ENCODE results near the gene DNAH10. TPM values are rescaled to one million over a fixed set of nuclear protein-coding genes. Genes with fewer than 3 reads are reported as not detected.

The DNAH10 gene
- total RNA-seq, 1 experiment from 2014 or later: 0.30 TPM

GRCh38 chr12:123721245-123721644 is 40.9 kb upstream of the DNAH10 start:
- Histone ChIP-seq H3K27me3 (ENCODE audit: low read length) (no peaks in the 10 kb centered on the region), H3K9me3 (ENCODE audit: low read length) (no peaks in the 10 kb centered on the region), H3K9me2 (replicated peaks; ENCODE audit: insufficient read depth, low read length) (no peaks in the 10 kb centered on the region), H4K20me1 (ENCODE audit: insufficient read depth, low read depth, low read length) (no peaks in the 10 kb centered on the region), H3K79me2 (ENCODE audit: low read length) (peaks cover 14% of the 10 kb centered on the region), H3K9ac (ENCODE audit: low read length) (no peak overlapping the region), H3K36me3 (ENCODE audit: insufficient read depth, low read length) (peaks cover 18% of the 10 kb centered on the region; the same call in 1 of the 2 replicates), H2AFZ (ENCODE audit: low read length) (no peak overlapping the region), H3K4me2 (ENCODE audit: low read depth, low read length, poor library complexity, severe bottlenecking) (no peak overlapping the region), H3K4me3 (ENCODE audit: low read length) (no peak overlapping the region), H3K4me1 (ENCODE audit: low read length) (peaks cover 3% of the 10 kb centered on the region; the same call in 1 of the 2 replicates), H3K27ac (ENCODE audit: low read length) (no peak overlapping the region)
- no peak for DNase-seq

GRCh38 chr12:123723011-123723410 is 39.1 kb upstream of the DNAH10 start:
- no peaks in the 10 kb centered on the region for H3K27me3 ChIP-seq (ENCODE audit: low read length)
- peaks cover 31% of the 10 kb centered on the region; the same call in 1 of the 2 replicates for H3K36me3 ChIP-seq (ENCODE audit: insufficient read depth, low read length)
- H2AFZ ChIP-seq (ENCODE audit: low read length): no peak overlapping the region
- no peak overlapping the region for H3K4me2 ChIP-seq (ENCODE audit: low read depth, low read length, poor library complexity, severe bottlenecking)
- no peaks in the 10 kb centered on the region for H3K79me2 ChIP-seq (ENCODE audit: low read length)
- no peak overlapping the region for H3K4me3 ChIP-seq (ENCODE audit: low read length)
- H3K9me2 ChIP-seq (replicated peaks; ENCODE audit: insufficient read depth, low read length): no peaks in the 10 kb centered on the region
- peaks cover 3% of the 10 kb centered on the region; the same call in 1 of the 2 replicates for H3K4me1 ChIP-seq (ENCODE audit: low read length)
- no peak for DNase-seq
- H3K9me3 ChIP-seq (ENCODE audit: low read length): no peaks in the 10 kb centered on the region
- H3K9ac ChIP-seq (ENCODE audit: low read length): no peak overlapping the region
- no peak overlapping the region for H3K27ac ChIP-seq (ENCODE audit: low read length)
- no peaks in the 10 kb centered on the region for H4K20me1 ChIP-seq (ENCODE audit: insufficient read depth, low read depth, low read length)

- Histone ChIP-seq H3K27me3 (ENCODE audit: low read length) (no peaks in the 10 kb centered on the region), H3K4me2 (ENCODE audit: low read depth, low read length, poor library complexity, severe bottlenecking) (no peak overlapping the region), H3K4me3 (ENCODE audit: low read length) (no peak overlapping the region), H2AFZ (ENCODE audit: low read length) (no peak overlapping the region), H3K36me3 (ENCODE audit: insufficient read depth, low read length) (peaks cover 33% of the 10 kb centered on the region; the same call in 1 of the 2 replicates), H3K9ac (ENCODE audit: low read length) (no peak overlapping the region), H3K4me1 (ENCODE audit: low read length) (peaks cover 3% of the 10 kb centered on the region; the same call in 1 of the 2 replicates), H3K9me2 (replicated peaks; ENCODE audit: insufficient read depth, low read length) (no peaks in the 10 kb centered on the region), H3K27ac (ENCODE audit: low read length) (no peak overlapping the region), H3K79me2 (ENCODE audit: low read length) (no peaks in the 10 kb centered on the region), H4K20me1 (ENCODE audit: insufficient read depth, low read depth, low read length) (no peaks in the 10 kb centered on the region), H3K9me3 (ENCODE audit: low read length) (no peaks in the 10 kb centered on the region)
- DNase-seq: no peak
These were observed 38.3 kb upstream of the DNAH10 start for GRCh38 chr12:123723765-123724164.

- Histone ChIP-seq H3K9me2 (replicated peaks; ENCODE audit: insufficient read depth, low read length) (no peaks in the 10 kb centered on the region), H4K20me1 (ENCODE audit: insufficient read depth, low read depth, low read length) (no peaks in the 10 kb centered on the region), H3K9ac (ENCODE audit: low read length) (no peak overlapping the region), H3K36me3 (ENCODE audit: insufficient read depth, low read length) (peaks cover 29% of the 10 kb centered on the region), H3K9me3 (ENCODE audit: low read length) (no peaks in the 10 kb centered on the region), H3K27ac (ENCODE audit: low read length) (no peak overlapping the region), H3K4me1 (ENCODE audit: low read length) (peaks cover 3% of the 10 kb centered on the region; the same call in 1 of the 2 replicates), H3K4me3 (ENCODE audit: low read length) (no peak overlapping the region), H3K4me2 (ENCODE audit: low read depth, low read length, poor library complexity, severe bottlenecking) (no peak overlapping the region), H2AFZ (ENCODE audit: low read length) (no peak overlapping the region), H3K79me2 (ENCODE audit: low read length) (no peaks in the 10 kb centered on the region), H3K27me3 (ENCODE audit: low read length) (no peaks in the 10 kb centered on the region)
- DNase-seq: no peak
These were observed 35.9 kb upstream of the DNAH10 start for GRCh38 chr12:123726244-123726643.

GRCh38 chr12:123726962-123727361 is 35.1 kb upstream of the DNAH10 start:
- no peak overlapping the region for H2AFZ ChIP-seq (ENCODE audit: low read length)
- no peak overlapping the region for H3K4me3 ChIP-seq (ENCODE audit: low read length)
- H3K27me3 ChIP-seq (ENCODE audit: low read length): no peaks in the 10 kb centered on the region
- H3K4me1 ChIP-seq (ENCODE audit: low read length): peaks cover 3% of the 10 kb centered on the region; the same call in 1 of the 2 replicates
- H4K20me1 ChIP-seq (ENCODE audit: insufficient read depth, low read depth, low read length): no peaks in the 10 kb centered on the region
- H3K79me2 ChIP-seq (ENCODE audit: low read length): no peaks in the 10 kb centered on the region
- no peak overlapping the region for H3K27ac ChIP-seq (ENCODE audit: low read length)
- peaks cover 31% of the 10 kb centered on the region for H3K36me3 ChIP-seq (ENCODE audit: insufficient read depth, low read length)
- no peak overlapping the region for H3K4me2 ChIP-seq (ENCODE audit: low read depth, low read length, poor library complexity, severe bottlenecking)
- no peaks in the 10 kb centered on the region for H3K9me3 ChIP-seq (ENCODE audit: low read length)
- H3K9me2 ChIP-seq (replicated peaks; ENCODE audit: insufficient read depth, low read length): no peaks in the 10 kb centered on the region
- no peak for DNase-seq
- H3K9ac ChIP-seq (ENCODE audit: low read length): no peak overlapping the region

GRCh38 chr12:123727878-123728277 is 34.2 kb upstream of the DNAH10 start:
- no peaks in the 10 kb centered on the region for H3K79me2 ChIP-seq (ENCODE audit: low read length)
- H3K9me2 ChIP-seq (replicated peaks; ENCODE audit: insufficient read depth, low read length): no peaks in the 10 kb centered on the region
- no peak for DNase-seq
- H3K9ac ChIP-seq (ENCODE audit: low read length): no peak overlapping the region
- H3K4me1 ChIP-seq (ENCODE audit: low read length): peaks cover 3% of the 10 kb centered on the region; the same call in 1 of the 2 replicates
- H3K9me3 ChIP-seq (ENCODE audit: low read length): no peaks in the 10 kb centered on the region
- H3K27ac ChIP-seq (ENCODE audit: low read length): no peak overlapping the region
- H3K4me3 ChIP-seq (ENCODE audit: low read length): no peak overlapping the region
- peaks cover 34% of the 10 kb centered on the region for H3K36me3 ChIP-seq (ENCODE audit: insufficient read depth, low read length)
- H4K20me1 ChIP-seq (ENCODE audit: insufficient read depth, low read depth, low read length): no peaks in the 10 kb centered on the region
- no peaks in the 10 kb centered on the region for H3K27me3 ChIP-seq (ENCODE audit: low read length)
- no peak overlapping the region for H2AFZ ChIP-seq (ENCODE audit: low read length)
- H3K4me2 ChIP-seq (ENCODE audit: low read depth, low read length, poor library complexity, severe bottlenecking): no peak overlapping the region

- Histone ChIP-seq H3K27me3 (ENCODE audit: low read length) (no peaks in the 10 kb centered on the region), H3K27ac (ENCODE audit: low read length) (no peak overlapping the region), H3K4me3 (ENCODE audit: low read length) (no peak overlapping the region), H3K79me2 (ENCODE audit: low read length) (no peaks in the 10 kb centered on the region), H3K9ac (ENCODE audit: low read length) (no peak overlapping the region), H3K36me3 (ENCODE audit: insufficient read depth, low read length) (peaks cover 38% of the 10 kb centered on the region), H3K9me2 (replicated peaks; ENCODE audit: insufficient read depth, low read length) (no peaks in the 10 kb centered on the region), H3K4me1 (ENCODE audit: low read length) (no peaks in the 10 kb centered on the region), H2AFZ (ENCODE audit: low read length) (no peak overlapping the region), H4K20me1 (ENCODE audit: insufficient read depth, low read depth, low read length) (no peaks in the 10 kb centered on the region), H3K9me3 (ENCODE audit: low read length) (no peaks in the 10 kb centered on the region), H3K4me2 (ENCODE audit: low read depth, low read length, poor library complexity, severe bottlenecking) (no peak overlapping the region)
- no peak for DNase-seq
These were observed 30.5 kb upstream of the DNAH10 start for GRCh38 chr12:123731596-123731995.

GRCh38 chr12:123732251-123732650 is 29.9 kb upstream of the DNAH10 start:
- DNase-seq: no peak
- Histone ChIP-seq H3K9me3 (ENCODE audit: low read length) (no peaks in the 10 kb centered on the region), H3K27me3 (ENCODE audit: low read length) (no peaks in the 10 kb centered on the region), H4K20me1 (ENCODE audit: insufficient read depth, low read depth, low read length) (no peaks in the 10 kb centered on the region), H3K9me2 (replicated peaks; ENCODE audit: insufficient read depth, low read length) (no peaks in the 10 kb centered on the region), H3K4me1 (ENCODE audit: low read length) (no peaks in the 10 kb centered on the region), H2AFZ (ENCODE audit: low read length) (no peak overlapping the region), H3K79me2 (ENCODE audit: low read length) (no peaks in the 10 kb centered on the region), H3K9ac (ENCODE audit: low read length) (no peak overlapping the region), H3K36me3 (ENCODE audit: insufficient read depth, low read length) (peaks cover 38% of the 10 kb centered on the region), H3K4me3 (ENCODE audit: low read length) (no peak overlapping the region), H3K4me2 (ENCODE audit: low read depth, low read length, poor library complexity, severe bottlenecking) (no peak overlapping the region), H3K27ac (ENCODE audit: low read length) (no peak overlapping the region)

GRCh38 chr12:123733229-123733628 is 28.9 kb upstream of the DNAH10 start:
- no peak overlapping the region for H2AFZ ChIP-seq (ENCODE audit: low read length)
- no peak overlapping the region for H3K4me2 ChIP-seq (ENCODE audit: low read depth, low read length, poor library complexity, severe bottlenecking)
- H3K9me2 ChIP-seq (replicated peaks; ENCODE audit: insufficient read depth, low read length): no peaks in the 10 kb centered on the region
- H3K79me2 ChIP-seq (ENCODE audit: low read length): no peaks in the 10 kb centered on the region
- H3K9me3 ChIP-seq (ENCODE audit: low read length): no peaks in the 10 kb centered on the region
- H3K4me1 ChIP-seq (ENCODE audit: low read length): no peaks in the 10 kb centered on the region
- no peaks in the 10 kb centered on the region for H3K27me3 ChIP-seq (ENCODE audit: low read length)
- no peak overlapping the region for H3K9ac ChIP-seq (ENCODE audit: low read length)
- peaks cover 35% of the 10 kb centered on the region for H3K36me3 ChIP-seq (ENCODE audit: insufficient read depth, low read length)
- no peaks in the 10 kb centered on the region for H4K20me1 ChIP-seq (ENCODE audit: insufficient read depth, low read depth, low read length)
- H3K4me3 ChIP-seq (ENCODE audit: low read length): no peak overlapping the region
- no peak overlapping the region for H3K27ac ChIP-seq (ENCODE audit: low read length)
- no peak for DNase-seq
